Activated CD4-positive, alpha-beta T cell treated with anti-CD3 and anti-CD28 coated beads, Interleukin-2, amount 10 ng/mL, durations not matched to agents 24 days and 14 days (primary cell): ENCODE data around the gene CAMP. TPM values are rescaled to one million over a fixed set of nuclear protein-coding genes. Genes with fewer than 3 reads are reported as not detected.

Source experiments
- total RNA-seq: library from RNA; stranded (reverse); gene quantifications from 2 replicates; pipeline ENCODE4 v1.2.3, GENCODE V29; 2022

Gene CAMP
- total RNA-seq, 1 donor from 2014 or later = not detected

Other genes starting within 250 kb of the CAMP start
- gene MAP4, start 207.1 kb upstream of the CAMP start, total RNA-seq = 130 and 138 TPM in 2 replicates
- 57.0 and 60.2 TPM in 2 replicates for gene CDC25A, start 35.1 kb upstream of the CAMP start, total RNA-seq
- gene ZNF589, start 17.6 kb downstream of the CAMP start, total RNA-seq = 38.1 and 39.9 TPM in 2 replicates
- gene NME6, start 77.9 kb downstream of the CAMP start, total RNA-seq = 32.8 and 37.8 TPM in 2 replicates
- gene SPINK8, start 110.2 kb downstream of the CAMP start, total RNA-seq = not detected in 2 replicates
- gene FBXW12, start 148.7 kb downstream of the CAMP start, total RNA-seq = 0.14 and 0.28 TPM in 2 replicates
- gene PLXNB1, start 206.6 kb downstream of the CAMP start, total RNA-seq = 5.7 and 6.5 TPM in 2 replicates
- gene CCDC51, start 216.6 kb downstream of the CAMP start, total RNA-seq = 24.4 and 25.9 TPM in 2 replicates
- 272 and 275 TPM in 2 replicates for gene TMA7, start 216.8 kb downstream of the CAMP start, total RNA-seq
- 18.3 and 20.0 TPM in 2 replicates for gene ATRIP, start 223.2 kb downstream of the CAMP start, total RNA-seq